GM21447 (cell line): ENCODE data around the gene TMSB15C.

Experiments
- ATAC-seq: cut with Tn5 transposase; IDR thresholded peaks from one replicate; pipeline ENCODE4 v1.9.1; 2021; ENCODE audit not compliant: unreplicated experiment

TMSB15C gene

DNA sequence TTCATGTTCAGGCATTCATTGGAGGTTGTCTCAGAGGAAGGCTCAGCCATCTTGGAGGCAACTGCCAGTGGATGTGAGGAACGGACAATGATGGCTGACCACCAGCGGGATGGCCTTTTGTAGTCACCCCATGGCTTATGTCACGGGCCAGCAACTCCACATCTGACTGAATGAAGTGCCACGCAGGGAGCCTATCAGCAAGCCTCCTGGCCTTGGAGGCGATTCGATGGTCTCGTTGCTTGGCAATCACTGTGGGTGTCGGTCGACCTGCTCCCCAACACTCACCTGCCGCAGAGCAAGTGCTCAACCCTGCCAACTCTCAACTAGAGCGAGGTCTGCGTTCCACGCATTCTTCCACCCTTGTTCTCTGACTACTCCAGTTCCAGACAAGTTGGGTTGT lies 28.9 kb downstream of the TMSB15C start:
- ATAC-seq: no peak

DNA sequence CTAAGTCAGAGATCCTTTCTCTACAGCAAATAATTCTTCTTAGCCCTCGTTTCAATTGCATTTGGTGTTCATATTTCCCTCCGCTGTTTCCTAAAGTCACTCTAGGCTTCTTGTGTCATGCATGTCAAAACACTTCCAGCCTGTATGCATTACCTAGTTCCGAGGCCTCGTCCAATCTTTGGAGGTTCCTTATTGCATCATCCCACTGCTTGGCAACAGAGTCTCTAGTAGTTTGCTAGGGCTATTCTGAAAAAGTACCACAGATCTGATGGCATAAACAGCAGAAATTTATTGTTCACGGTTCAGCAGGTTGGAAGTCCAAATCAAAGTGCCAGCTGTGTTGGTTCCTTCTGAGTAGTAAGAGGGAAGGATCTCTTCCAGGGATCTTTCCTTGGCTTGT lies 30.4 kb downstream of the TMSB15C start:
- no peak for ATAC-seq

DNA sequence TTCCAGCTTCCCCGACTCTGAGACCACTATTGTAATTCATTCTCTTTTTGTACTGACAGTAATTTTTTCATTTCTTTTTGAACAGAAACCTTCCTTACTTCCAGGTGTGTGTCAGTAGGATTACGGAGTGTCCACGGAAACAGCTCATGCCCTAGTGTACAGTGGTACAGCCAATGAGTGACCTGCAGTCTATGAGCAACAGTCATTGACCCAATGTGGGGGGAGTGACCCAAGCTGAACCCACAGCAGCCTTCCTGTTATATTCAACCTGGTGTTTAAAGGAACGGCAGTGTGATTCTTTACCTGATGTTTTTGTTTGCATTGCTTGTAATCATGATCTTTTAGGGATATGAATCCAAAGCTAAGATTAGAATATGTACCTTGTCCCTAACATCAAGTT lies 35.0 kb downstream of the TMSB15C start:
- ATAC-seq: no peak

DNA sequence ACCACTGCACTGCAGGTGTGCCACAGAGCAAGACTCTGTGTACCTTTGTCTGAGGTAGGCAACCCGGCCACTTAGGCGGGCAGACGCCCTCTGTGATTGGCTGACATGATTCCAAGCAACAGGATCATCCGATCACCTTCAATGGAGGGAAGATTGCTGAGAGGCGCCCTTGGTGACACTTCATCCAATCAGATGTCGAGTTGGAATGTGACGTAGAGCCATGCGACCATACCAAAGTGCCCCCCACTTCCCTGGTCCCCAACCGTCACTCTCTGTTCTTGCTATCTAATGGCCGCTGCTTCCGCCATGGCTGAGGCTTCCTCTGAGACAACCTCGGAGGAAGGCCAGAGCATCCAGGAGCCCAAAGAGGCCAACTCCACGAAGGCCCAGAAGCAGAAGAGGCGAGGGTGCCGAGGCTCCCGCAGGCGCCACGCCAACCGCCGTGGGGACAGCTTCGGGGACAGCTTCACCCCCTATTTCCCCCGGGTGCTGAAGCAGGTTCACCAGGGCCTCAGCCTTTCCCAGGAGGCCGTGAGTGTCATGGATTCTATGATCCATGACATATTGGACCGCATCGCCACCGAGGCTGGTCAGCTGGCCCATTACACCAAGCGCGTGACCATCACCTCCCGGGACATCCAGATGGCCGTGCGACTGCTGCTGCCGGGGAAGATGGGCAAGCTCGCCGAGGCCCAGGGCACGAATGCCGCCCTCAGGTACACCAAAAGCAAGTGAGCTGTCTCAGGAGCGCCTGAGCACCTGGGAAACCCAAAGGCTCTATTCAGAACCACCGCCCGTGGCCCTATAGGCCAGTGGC lies 36.1 kb downstream of the TMSB15C start, which contains the start of gene H2BW2:
Gene H2BW2 (plus strand): TSS at position 268 of the 817 bp plus-strand sequence. CDS start 39 bp downstream, at position 307.
- ATAC-seq: no peak
